GM21786 (cell line): ENCODE measurements around the gene CETN2.
A peak's percentile ranks its signal among the peaks of the same experiment; 100 is the strongest.

Experiments
- ATAC-seq: cut with Tn5 transposase; IDR thresholded peaks from one replicate; pipeline ENCODE4 v1.9.1; 2021; ENCODE audit not compliant: unreplicated experiment

CETN2 gene

DNA sequence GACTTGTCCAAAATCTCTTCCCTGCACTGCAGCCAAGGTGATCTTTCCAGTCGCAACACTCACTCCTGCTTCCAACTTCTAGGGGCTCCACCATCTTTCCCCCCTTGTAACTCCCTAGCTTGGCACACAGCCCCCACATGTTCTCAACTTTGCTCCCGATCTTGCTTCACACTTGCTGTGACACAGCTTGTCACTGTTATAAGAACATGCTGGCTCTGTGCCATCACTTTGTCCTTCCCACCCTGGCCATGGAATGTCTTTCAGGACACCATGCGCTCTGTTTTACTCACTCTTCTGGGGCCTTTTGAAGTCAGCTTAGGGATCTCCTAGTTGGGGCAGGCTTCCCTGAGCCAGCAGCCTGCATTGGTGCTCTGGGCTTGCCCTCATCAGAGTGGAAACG is 2.8 kb upstream of the CETN2 start:
- no peak for ATAC-seq

DNA sequence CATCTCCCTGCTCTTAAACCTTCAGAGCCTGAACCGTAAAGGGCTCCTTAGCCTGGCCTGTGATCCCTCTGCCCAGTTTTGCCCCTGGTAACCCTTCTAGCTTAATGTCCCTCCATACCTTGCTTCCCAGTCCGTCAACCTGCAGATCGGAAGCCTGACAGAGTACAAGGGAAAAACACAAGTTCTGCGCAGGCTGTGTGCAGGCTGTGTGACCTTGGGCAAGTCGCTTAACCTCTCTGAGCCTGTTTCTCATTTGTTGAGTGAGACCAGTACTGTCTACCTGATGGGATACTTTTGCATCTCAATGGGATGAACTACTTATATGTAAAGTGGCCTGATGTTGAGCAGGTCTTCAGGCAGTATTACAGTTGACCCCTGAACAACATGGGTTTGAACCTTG is 2.0 kb upstream of the CETN2 start:
- no peak for ATAC-seq

GRCh38 chrX:152831391-152831790 is 834 bp upstream of the CETN2 start:
- no peak for ATAC-seq

- ATAC-seq: no peak
Observed at GRCh38 chrX:152824841-152825374, 5.6 kb downstream of the CETN2 start.

DNA sequence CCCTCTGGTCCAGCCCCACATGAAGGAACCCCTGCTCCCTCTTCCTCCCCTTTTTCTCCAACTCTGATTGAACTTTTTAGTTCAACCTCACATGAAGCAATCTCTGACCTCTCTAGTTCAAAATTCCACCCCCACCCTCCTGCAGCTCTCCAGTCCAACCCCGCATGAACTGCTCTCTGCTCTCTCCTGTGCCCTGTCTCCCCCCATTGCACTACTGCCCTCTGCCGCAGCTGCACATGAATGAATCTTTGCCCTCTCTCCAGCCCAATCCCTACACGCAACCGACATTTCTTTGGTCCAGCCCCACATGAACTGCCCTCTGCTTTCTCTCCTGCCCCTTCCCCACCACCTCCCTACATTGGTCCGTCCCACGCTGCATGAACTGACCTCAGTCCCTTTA is 6.9 kb downstream of the CETN2 start:
- no peak for ATAC-seq

DNA sequence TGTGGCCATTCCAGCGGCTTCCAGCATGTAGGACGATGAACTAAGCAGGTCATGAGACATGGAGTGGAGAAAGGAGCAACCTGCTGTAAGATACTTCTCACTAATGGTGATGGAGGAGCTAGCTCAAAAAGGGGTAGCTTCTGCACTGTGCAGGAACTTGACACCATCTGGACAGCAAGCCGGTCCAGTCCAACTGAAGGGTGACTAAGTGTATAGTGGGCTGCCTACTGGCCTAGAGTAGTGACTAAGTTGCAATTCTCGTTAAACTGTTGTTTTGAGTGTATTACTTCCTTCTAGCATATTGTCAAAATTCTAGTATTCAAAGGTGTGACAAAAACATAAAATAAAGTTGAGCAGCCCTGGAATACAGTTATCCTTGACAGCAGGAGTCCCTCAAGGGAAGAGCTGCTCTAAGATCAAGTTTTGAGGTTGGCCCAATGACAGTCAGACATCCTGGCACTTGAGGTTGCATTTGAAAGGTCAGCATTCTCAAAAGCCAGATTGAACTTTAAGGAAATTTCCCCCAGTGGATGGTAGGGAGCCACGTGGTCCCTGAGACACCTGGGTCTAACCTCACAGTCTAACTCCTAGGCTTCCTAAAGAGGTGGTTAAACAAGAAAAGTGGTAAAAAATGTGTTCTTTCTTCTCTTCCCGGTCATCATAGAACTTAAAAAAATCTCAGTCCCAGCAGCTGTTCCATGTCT is 8.0 kb downstream of the CETN2 start:
- ATAC-seq: no peak

GRCh38 chrX:152821145-152821765 is 9.3 kb downstream of the CETN2 start:
- ATAC-seq: no peak

GRCh38 chrX:152819732-152820131 is 10.8 kb downstream of the CETN2 start:
- ATAC-seq: no peak

- no peak for ATAC-seq
Observed at GRCh38 chrX:152819266-152819665, 11.3 kb downstream of the CETN2 start.

- no peak for ATAC-seq
Observed at GRCh38 chrX:152818356-152818755, 12.2 kb downstream of the CETN2 start.

DNA sequence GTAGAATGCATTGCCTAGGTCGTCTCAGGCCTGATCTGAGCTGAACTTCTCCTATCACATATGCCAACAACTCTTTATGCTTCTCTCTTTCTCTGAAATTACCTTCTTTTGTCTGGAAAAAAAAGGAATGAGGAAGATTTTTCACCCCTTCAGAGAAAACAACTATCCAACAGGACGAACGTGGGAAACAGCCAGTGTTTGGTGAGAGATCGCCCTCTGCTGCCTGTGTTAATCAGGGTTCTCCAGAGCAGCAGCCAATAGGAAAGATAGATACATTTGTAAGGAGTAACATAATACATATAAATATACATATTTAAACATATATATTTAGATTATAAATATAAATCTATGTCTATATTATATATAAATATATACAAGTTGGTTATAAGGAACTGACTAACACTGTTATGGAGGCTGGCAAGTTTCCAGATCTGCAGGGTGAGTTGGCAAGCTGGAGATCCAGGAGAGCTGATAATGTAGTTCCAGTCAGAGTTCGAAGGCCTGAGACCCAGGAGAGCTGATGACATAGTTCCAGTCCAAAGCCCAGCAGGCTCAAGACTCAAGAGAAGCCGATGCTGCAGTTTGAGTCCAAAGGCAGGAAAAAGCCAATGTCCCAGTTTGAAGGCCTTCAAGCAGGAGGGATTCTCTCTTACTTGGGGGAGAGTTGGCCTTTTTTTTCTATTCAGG is 13.3 kb downstream of the CETN2 start:
- no peak for ATAC-seq

DNA sequence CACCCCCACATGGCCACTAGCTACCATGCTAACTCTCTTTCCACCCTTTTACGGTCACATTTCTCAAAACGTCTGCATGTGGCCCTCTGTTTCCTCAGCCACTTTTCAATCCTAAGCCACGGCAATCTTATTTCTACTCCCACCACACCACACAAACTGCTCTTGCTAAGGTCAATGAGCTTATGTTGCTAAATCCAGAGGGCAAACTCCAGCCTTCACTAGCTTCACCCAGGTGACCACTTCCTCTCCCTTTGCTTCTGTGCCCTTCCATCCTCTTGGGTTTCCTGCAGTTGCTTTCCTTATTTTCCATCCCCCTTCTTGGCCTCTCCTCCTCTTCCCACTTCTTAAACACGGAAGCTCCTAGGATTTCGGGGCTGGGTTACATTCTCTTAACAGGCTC is 16.5 kb downstream of the CETN2 start:
- ATAC-seq: no peak

GRCh38 chrX:152813206-152813605 is 17.4 kb downstream of the CETN2 start:
- ATAC-seq: no peak

DNA sequence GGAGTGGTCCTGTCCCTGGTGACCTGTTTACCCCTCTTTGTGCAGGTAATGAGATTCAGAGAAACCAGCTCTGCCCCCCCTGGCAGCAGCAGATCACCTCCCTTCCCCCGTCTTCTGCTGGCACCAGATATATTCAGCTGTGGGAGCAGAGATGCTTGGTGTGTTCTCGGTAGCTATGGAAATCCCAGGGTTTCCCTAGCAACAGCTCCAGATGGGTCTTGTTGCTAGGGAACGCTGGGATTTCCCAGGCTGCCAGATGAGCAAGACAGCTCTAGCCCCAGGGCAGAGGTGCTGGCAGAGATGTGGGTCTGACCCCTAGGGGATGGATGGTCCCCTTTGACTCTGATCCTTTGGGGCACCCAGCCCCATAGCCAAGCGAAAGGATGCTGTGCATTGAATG is 20.2 kb downstream of the CETN2 start:
- ATAC-seq: no peak

DNA sequence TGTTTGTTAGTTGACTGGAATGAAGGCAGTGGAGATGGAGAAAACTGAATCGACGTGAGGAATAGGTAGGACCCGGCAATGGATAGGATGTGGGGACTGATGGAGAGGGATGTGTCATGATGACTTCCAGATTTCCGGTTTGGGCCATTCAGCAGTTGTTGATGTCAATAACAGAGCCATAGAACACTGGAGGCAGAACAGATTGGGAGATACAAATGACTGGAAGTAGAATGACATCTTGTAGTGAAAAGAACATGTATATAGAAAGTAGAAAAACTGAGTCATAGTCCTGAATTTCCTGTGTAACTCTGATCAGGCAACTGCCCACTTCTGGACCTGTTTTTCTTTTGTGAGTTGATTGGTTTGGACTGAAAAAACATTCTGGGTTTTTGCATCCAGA is 24.5 kb downstream of the CETN2 start:
- ATAC-seq: no peak

DNA sequence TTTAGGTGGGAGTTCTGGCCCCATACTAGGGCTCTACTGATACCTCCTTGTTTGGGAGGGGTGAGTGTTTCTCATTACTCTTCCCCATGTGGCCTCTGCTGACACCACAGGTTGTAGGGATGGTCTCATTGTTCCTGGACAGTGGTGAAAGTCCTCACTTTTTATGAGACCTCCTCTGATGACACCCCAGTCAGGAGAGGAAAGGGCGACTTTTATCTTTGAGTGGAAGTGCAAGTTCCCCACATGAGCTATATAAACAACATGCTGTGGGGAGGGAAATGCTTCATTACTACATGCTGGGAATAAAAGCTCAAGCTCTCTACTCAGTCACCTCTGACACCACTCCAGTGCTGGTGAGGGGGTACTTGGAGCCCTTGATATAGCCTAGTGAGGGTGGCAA is 31.6 kb downstream of the CETN2 start:
- ATAC-seq: no peak

DNA sequence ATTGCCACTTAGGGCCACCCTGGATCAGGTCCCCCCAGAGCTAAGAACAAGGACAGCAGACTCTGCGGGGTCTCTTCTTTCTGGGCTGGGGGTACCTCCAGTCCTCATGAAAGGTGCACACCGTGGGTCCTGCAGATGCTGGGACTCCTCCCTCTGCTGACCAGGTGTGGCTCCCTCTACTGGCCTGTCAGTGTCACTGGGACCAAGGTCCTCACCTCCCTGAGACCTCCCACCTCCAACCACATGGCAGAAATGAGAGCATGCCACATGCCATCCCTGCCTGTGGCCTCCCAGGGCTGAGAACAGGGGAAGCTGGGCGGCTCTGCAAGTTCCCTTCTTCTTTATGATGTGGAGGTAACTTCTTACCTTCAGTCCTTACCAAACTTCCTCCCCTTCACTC is 43.5 kb downstream of the CETN2 start:
- ATAC-seq: peak; percentile 78
